PC-9 (cell line): Measurements from ENCODE around the gene SNX25. TPM values are rescaled to one million over a fixed set of nuclear protein-coding genes. Genes with fewer than 3 reads are reported as not detected.
"Not testable (repeated sequence)": the region's sequence is repeated elsewhere in the genome, so short reads cannot be mapped to it uniquely, and the experiment has no call there.

Experiments
- BruUV-seq: library from RNA; stranded (reverse); fragments of 400-500 nt; replicated peaks from 2 replicates; lab custom pipeline; 2021; lab: Mats Ljungman, UMichigan
- CTCF ChIA-PET: fragments of 300-600 bp; sonication (Branson Sonifier 250); formaldehyde crosslinking; loops from one replicate; lab custom pipeline; 2022; ENCODE audit warnings: antibody characterized with exemption; lab: Charles Lee
- POLR2A ChIA-PET: fragments of 300-600 bp; sonication (Branson Sonifier 250); formaldehyde crosslinking; loops from one replicate; lab custom pipeline; 2022; ENCODE audit warnings: antibody characterized with exemption; ENCODE audit not compliant: unreplicated experiment; lab: Charles Lee
- DNase-seq, 2 experiments: peaks; one replicate each; pipeline versions ENCODE4 v3.0.0 to v3.0.0-alpha.2; 2015 to 2022; ENCODE audit warnings: mixed read lengths in 1 of 2
- H2AFZ ChIP-seq: fragments of 200-600 bp; sonication (generic); 2 replicates; pipeline ENCODE4 v1.8.1; 2017; ENCODE audit warnings: antibody characterized with exemption
- H3F3A ChIP-seq: fragments of 200-600 bp; sonication (generic); 2 replicates; pipeline ENCODE4 v1.8.1; 2017; ENCODE audit warnings: antibody characterized with exemption, mild to moderate bottlenecking, low read depth; ENCODE audit not compliant: insufficient read depth
- H3K27ac ChIP-seq: fragments of 200-600 bp; sonication (generic); 2 replicates; pipeline ENCODE4 v1.6.1; 2016; ENCODE audit warnings: mixed run types
- H3K27me3 ChIP-seq: fragments of 200-600 bp; sonication (generic); 2 replicates; pipeline ENCODE4 v1.6.1; 2016; ENCODE audit warnings: low read depth, mixed run types; ENCODE audit not compliant: insufficient read depth
- H3K36me3 ChIP-seq: fragments of 200-600 bp; sonication (generic); 2 replicates; pipeline ENCODE4 v1.6.1; 2016; ENCODE audit warnings: low read depth, mixed run types
- H3K4me1 ChIP-seq: fragments of 200-600 bp; sonication (generic); replicated peaks from 2 replicates; pipeline ENCODE4 v1.6.1; 2016; ENCODE audit warnings: mixed run types; ENCODE audit not compliant: insufficient read depth
- H3K4me2 ChIP-seq: fragments of 200-600 bp; sonication (generic); 2 replicates; pipeline ENCODE4 v1.6.1; 2017; ENCODE audit warnings: mixed run types
- H3K4me3 ChIP-seq: fragments of 200-600 bp; sonication (generic); 2 replicates; pipeline ENCODE4 v1.6.1; 2016; ENCODE audit warnings: mixed run types
- H3K79me2 ChIP-seq: fragments of 200-600 bp; sonication (generic); 2 replicates; pipeline ENCODE4 v1.6.1; 2017; ENCODE audit warnings: low read depth, mixed run types
- H3K9me2 ChIP-seq: fragments of 200-600 bp; sonication (generic); 2 replicates; pipeline ENCODE4 v1.8.1; 2017; ENCODE audit warnings: mild to moderate bottlenecking; ENCODE audit not compliant: insufficient read depth
- H3K9me3 ChIP-seq: fragments of 200-600 bp; sonication (generic); 2 replicates; pipeline ENCODE4 v1.8.1; 2016; ENCODE audit warnings: low read depth; ENCODE audit not compliant: insufficient read depth
- H4K20me1 ChIP-seq: fragments of 200-600 bp; sonication (generic); 2 replicates; pipeline ENCODE4 v1.8.1; 2017; ENCODE audit not compliant: insufficient read depth
- CTCF ChIP-seq: fragments of 200-600 bp; sonication (generic); conservative IDR thresholded peaks from 2 replicates; pipeline ENCODE4 v1.6.1; 2017; ENCODE audit warnings: mixed run types, antibody characterized with exemption, mild to moderate bottlenecking, moderate library complexity
- EZH2 ChIP-seq: fragments of 200-600 bp; sonication (generic); IDR thresholded peaks from 2 replicates; pipeline ENCODE4 v1.8.0; 2017; ENCODE audit warnings: antibody characterized with exemption, low read depth
- intact Hi-C: fragments of 100-400 bp; cut with micrococcal nuclease; formaldehyde crosslinking; loops from one replicate; pipeline ENCODE4 v1.10.0; 2022; ENCODE audit not compliant: unreplicated experiment
- total RNA-seq: library from RNA; stranded (reverse); gene quantifications from 2 replicates; pipeline ENCODE4 v1.2.3, GENCODE V29; 2021

Gene SNX25
- total RNA-seq, 1 experiment from 2014 or later = 18.0 TPM

- Histone ChIP-seq H2AFZ (no peak overlapping the region), H3K9me3 (no peaks in the 10 kb centered on the region), H4K20me1 (no peaks in the 10 kb centered on the region), H3K9me2 (no peaks in the 10 kb centered on the region), H3K4me2 (0 out of 2 replicates have a peak overlapping the region, but pooled peaks have one; percentile 0), H3K4me3 (no peak overlapping the region), H3K27ac (peak overlapping the region; percentile 43), H3K79me2 (no peaks in the 10 kb centered on the region), H3F3A (no peaks in the 10 kb centered on the region; the same call in 1 of the 2 replicates), H3K27me3 (no peaks in the 10 kb centered on the region), H3K4me1 (peaks cover 8% of the 10 kb centered on the region), H3K36me3 (no peaks in the 10 kb centered on the region)
- intact Hi-C loops = no loop called here
- peak in 1 of 2 experiments; percentile 42 for DNase-seq
- TF ChIP-seq CTCF (no peak), EZH2 (no peak)
- no TSS peak for BruUV-seq
- ChIA-PET CTCF (no interaction called here), POLR2A (interaction anchor here (0.6 to 0.7 kb wide), 2 partner anchors 13 to 28 kb away, joined by 3 read pairs; no protein-coding TSS in a partner anchor)
Measured at GRCh38 chr4:185318679-185319078, 109.3 kb downstream of the SNX25 start.

GRCh38 chr4:185322803-185323202 is 113.4 kb downstream of the SNX25 start:
- TF ChIP-seq CTCF = no peak

GRCh38 chr4:185323606-185324005 is 114.2 kb downstream of the SNX25 start:
- ChIA-PET CTCF (no interaction called here), POLR2A (interaction anchor here (0.7 kb wide), 1 partner anchor 1650 kb away, joined by 4 read pairs; no protein-coding TSS in a partner anchor)
- H3K9me3 ChIP-seq = no peaks in the 10 kb centered on the region
- no peak for DNase-seq
- no peak overlapping the region for H3K4me3 ChIP-seq
- H3K27me3 ChIP-seq = no peaks in the 10 kb centered on the region
- peaks cover 13% of the 10 kb centered on the region for H3K4me1 ChIP-seq
- H3K9me2 ChIP-seq = no peaks in the 10 kb centered on the region
- H2AFZ ChIP-seq = no peak overlapping the region
- no peak overlapping the region for H3K27ac ChIP-seq
- no peaks in the 10 kb centered on the region for H3K36me3 ChIP-seq
- no TSS peak for BruUV-seq
- intact Hi-C loops = no loop called here
- H3K4me2 ChIP-seq = no peak overlapping the region
- TF ChIP-seq CTCF (no peak), EZH2 (no peak)
- H3F3A ChIP-seq = 0 out of 2 replicates have a peak, but pooled peaks cover 10% of the 10 kb centered on the region
- no peaks in the 10 kb centered on the region for H3K79me2 ChIP-seq
- H4K20me1 ChIP-seq = no peaks in the 10 kb centered on the region

More at GRCh38 chr4:185322803-185323202, 113.4 kb downstream of the SNX25 start:
- DNase-seq = no peak
- no peak overlapping the region for H3K4me2 ChIP-seq
- H2AFZ ChIP-seq = no peak overlapping the region
- ChIA-PET CTCF (no interaction called here), POLR2A (no interaction called here)
- no peaks in the 10 kb centered on the region for H3K9me2 ChIP-seq
- intact Hi-C loops = no loop called here
- H3F3A ChIP-seq = peaks cover 10% of the 10 kb centered on the region; the same call in 1 of the 2 replicates
- H3K27me3 ChIP-seq = no peaks in the 10 kb centered on the region
- H3K36me3 ChIP-seq = no peaks in the 10 kb centered on the region
- H3K4me3 ChIP-seq = no peak overlapping the region
- no peaks in the 10 kb centered on the region for H3K9me3 ChIP-seq
- peaks cover 19% of the 10 kb centered on the region for H3K4me1 ChIP-seq
- BruUV-seq = no TSS peak
- H3K27ac ChIP-seq = no peak overlapping the region
- H4K20me1 ChIP-seq = no peaks in the 10 kb centered on the region
- no peaks in the 10 kb centered on the region for H3K79me2 ChIP-seq

- H3K4me2 ChIP-seq, BruUV-seq, H2AFZ ChIP-seq, H3K36me3 ChIP-seq, CTCF ChIA-PET, H3K27ac ChIP-seq, H3K79me2 ChIP-seq, H3F3A ChIP-seq, H3K27me3 ChIP-seq, H3K9me2 ChIP-seq, H3K9me3 ChIP-seq, POLR2A ChIA-PET, H4K20me1 ChIP-seq, DNase-seq, H3K4me3 ChIP-seq, intact Hi-C loops: not testable (repeated sequence)
- H3K4me1 ChIP-seq = peaks cover 10% of the 10 kb centered on the region
Measured at GRCh38 chr4:185324361-185324760, 115.0 kb downstream of the SNX25 start.

GRCh38 chr4:185325721-185326120 is 116.3 kb downstream of the SNX25 start:
- BruUV-seq, H3K36me3 ChIP-seq, H3K27me3 ChIP-seq, H4K20me1 ChIP-seq, CTCF ChIA-PET, intact Hi-C loops, H3K79me2 ChIP-seq, H3K9me2 ChIP-seq, H3F3A ChIP-seq, H2AFZ ChIP-seq, H3K9me3 ChIP-seq, H3K4me3 ChIP-seq, H3K27ac ChIP-seq: not testable (repeated sequence)
- Histone ChIP-seq H3K4me1 (peaks cover 10% of the 10 kb centered on the region), H3K4me2 (peak overlapping the region; percentile 40)
- peak in 1 of 2 experiments; percentile 68 for DNase-seq
- POLR2A ChIA-PET = interaction anchor here (0.6 kb wide), 1 partner anchor 73 kb away, joined by 3 read pairs; no protein-coding TSS in a partner anchor
